SKM-1 treated with dmso at 0.1 percent for 144 hours (cell line): ENCODE results near the gene INTU.
A peak's percentile ranks its signal among the peaks of the same experiment; 100 is the strongest.
"Not testable (repeated sequence)": the region's sequence is repeated elsewhere in the genome, so short reads cannot be mapped to it uniquely, and the experiment has no call there.

ENCODE experiments used
- DNase-seq: peaks from one replicate; lab custom pipeline; 2025; ENCODE audit not compliant: unreplicated experiment; lab: John Stamatoyannopoulos, UW

INTU gene

GRCh38 chr4:127632420-127633403, at the start of gene INTU:
Gene INTU (plus strand): TSS chr4:127632957. CDS start chr4:127633035, 78 bp downstream.
- DNase-seq: peak; percentile 87

DNA sequence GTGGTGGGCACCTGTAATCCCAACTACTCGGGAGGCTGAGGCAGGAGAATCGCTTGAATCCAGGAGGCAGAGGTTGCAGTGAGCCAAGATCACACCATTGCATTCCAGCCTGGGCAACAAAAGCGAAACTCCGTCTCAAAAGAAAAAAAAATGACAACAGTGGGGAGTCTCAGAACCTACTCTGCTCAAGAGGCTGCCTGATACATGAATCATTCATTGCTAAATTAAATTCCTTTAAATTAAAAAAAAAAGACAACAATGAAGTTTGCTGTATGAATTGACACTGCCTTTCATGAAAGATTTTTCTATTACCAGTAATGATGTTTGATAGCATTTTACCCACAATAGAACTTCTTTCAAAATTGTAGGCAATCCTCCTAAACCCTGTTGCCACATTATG, 46.3 kb upstream of the INTU start:
- DNase-seq: not testable (repeated sequence)

GRCh38 chr4:127586922-127587571, 45.7 kb upstream of the INTU start:
- DNase-seq: peak; percentile 56

DNA sequence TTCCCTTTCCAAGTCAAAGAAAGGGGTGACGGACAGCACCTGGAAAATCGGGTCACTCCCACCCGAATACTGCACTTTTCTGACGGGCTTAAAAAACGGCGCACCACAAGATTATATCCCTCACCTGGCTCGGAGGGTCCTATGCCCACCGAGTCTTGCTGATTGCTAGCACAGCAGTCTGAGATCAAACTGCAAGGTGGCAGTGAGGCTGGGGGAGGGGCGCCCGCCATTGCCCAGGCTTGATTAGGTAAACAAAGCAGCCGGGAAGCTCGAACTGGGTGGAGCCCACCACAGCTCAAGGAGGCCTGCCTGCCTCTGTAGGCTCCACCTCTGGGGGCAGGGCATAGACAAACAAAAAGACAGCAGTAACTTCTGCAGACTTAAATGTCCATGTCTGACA, 43.6 kb upstream of the INTU start:
- not testable (repeated sequence) for DNase-seq

GRCh38 chr4:127598656-127599055, 34.1 kb upstream of the INTU start:
- no peak for DNase-seq

GRCh38 chr4:127601029-127601428, 31.7 kb upstream of the INTU start:
- no peak for DNase-seq

DNA sequence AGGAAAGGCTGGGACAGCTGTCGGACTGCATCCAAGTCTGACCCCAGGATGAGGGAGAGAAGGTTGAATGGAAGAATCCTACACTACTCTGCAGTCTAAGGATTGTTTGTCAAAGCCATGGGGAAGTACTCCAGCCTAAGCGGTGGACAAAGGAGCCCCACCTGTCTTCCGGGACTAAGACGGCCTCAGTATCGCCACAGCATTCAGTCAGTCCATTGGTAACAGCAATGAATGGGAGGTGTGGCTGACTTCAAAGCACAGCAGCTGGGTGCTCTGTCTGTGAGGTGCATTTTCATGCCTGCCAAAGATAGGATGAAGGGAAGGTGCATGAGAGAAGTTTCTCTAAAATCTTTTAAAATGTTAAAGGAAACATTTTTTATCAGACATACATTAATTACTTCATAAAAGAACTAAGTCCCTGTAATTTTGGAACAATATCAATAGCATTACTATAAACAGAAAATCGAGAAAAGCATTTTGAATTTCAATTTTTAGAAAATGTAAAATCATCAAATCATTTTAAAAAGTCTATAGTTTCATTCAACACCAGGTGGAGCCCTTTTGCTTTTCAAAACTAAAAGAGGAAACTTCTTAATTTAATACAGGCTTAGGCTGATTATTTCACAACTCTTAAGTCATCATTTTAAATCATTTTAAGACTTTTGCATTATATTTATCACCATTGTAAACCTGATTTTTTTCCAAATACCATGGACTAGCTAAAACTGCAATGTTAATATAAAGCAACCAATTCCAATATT, 27.6 kb upstream of the INTU start:
- DNase-seq: peak; percentile 69

- no peak for DNase-seq
These were observed 25.9 kb upstream of the INTU start for GRCh38 chr4:127606823-127607222.

- DNase-seq: no peak
These were observed 23.3 kb upstream of the INTU start for GRCh38 chr4:127609484-127609883.

DNA sequence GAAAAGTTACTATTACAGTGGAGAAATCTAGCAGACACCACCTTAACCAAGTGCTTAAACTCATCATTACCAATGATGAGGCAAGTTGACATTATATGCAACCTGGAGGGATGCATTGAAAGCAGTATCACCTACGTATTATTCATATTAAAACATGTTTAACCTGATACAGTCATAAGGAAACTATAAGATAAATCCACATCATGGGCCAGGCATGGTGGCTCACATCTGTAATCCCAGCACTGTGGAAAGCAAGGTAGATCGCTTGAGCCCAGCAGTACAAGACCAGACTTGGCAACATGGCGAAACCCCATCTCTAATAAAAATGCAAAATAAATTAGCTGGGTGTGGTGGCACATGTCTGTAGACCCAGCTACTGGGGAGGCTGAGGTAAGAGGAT, 22.3 kb upstream of the INTU start:
- no peak for DNase-seq

GRCh38 chr4:127616898-127617297, 15.9 kb upstream of the INTU start:
- DNase-seq: no peak

GRCh38 chr4:127618427-127618826, 14.3 kb upstream of the INTU start:
- DNase-seq: no peak

- no peak for DNase-seq
These were observed 10.2 kb upstream of the INTU start for GRCh38 chr4:127622621-127622920.

- DNase-seq: no peak
These were observed 9.6 kb upstream of the INTU start for GRCh38 chr4:127622921-127623796.

DNA sequence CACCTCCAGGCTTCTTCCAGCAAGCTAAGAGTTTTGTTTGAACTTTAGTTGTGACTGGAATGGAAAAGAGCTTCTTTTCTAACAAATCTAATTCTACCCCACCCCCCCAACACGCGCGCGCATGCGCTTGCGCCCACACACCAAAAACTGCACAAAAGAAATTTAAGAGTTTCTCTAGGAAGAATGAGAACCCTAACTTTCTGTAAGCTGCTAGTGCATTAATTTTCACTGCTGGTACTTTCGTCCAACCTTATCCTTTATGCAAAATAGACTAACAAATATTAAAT, 9.0 kb upstream of the INTU start:
- no peak for DNase-seq

DNA sequence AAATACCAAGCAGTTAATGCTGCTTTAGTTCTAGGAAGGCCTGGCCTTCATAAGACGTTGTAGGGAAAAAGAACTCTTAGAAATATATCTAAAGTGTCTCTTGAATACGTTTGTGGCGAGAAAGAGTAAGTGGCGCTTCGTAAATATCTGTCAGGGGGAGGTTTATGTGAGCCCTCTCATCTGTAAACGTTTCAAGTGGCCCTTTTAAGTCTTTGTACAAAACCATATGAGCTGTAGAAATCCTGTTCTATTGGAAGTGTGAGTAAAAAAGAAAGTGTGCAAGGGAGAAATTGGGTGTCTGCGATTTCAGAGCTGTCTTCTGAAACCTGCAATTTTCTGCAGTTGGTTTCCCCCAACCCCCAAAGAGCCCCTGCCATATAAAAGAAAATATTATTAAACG, 8.6 kb upstream of the INTU start:
- DNase-seq: no peak

- no peak for DNase-seq
These were observed 3.4 kb upstream of the INTU start for GRCh38 chr4:127629371-127629770.

- no peak for DNase-seq
These were observed 2.6 kb upstream of the INTU start for GRCh38 chr4:127630152-127630551.

GRCh38 chr4:127631420-127631819, 1.3 kb upstream of the INTU start:
- no peak for DNase-seq

DNA sequence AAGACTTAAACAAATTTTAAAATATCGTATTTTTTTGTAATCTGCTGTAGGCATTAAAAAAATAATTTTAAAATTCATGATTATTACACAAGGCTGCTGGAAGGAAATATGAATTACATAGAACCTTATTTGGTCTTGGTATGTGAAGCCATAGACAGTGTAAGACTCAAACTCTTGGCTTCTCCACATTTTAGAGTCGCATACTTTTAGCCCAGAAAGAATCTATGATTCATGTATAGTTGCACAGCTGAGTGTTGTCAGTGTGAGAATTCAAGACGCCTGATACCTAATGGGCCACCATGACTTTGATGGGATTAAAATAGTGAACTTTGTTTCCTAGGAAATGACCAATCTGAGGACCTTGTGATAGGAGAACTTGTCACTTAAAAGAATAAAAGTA, 1.4 kb downstream of the INTU start:
- DNase-seq: no peak

DNA sequence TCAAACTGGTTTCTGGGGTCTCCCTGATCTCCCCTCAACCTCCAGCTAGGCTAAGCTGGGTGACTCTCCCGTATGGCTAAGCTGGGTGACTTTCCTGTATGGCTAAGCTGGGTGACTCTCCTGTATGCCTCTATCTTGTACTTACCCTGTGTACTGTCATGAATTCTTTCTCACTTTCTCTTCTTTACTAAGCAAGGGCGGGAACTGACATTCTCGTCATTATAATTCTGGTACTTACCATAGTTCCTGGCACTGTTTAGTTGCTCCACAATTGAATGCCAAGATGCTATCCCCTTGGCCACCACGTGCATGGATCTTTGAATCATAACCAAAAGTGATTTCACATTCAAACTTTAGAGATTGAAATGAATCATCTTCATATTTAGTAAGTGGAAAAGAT, 8.8 kb downstream of the INTU start:
- DNase-seq: no peak
